Left colon (tissue), 2 donors: Measurements from ENCODE around the gene HNRNPU. TPM values are rescaled to one million over a fixed set of nuclear protein-coding genes. Genes with fewer than 3 reads are reported as not detected.
"Not testable (repeated sequence)": the region's sequence is repeated elsewhere in the genome, so short reads cannot be mapped to it uniquely, and the experiment has no call there.

Experiments
- ATAC-seq: fragments of 200-7000 bp; cut with Tn5 transposase; one replicate; pipeline ENCODE4 v1.9.1; 2020; ENCODE audit warnings: mild to moderate bottlenecking, moderate library complexity
- DNase-seq, 2 donors: peaks; one replicate each; pipeline ENCODE4 v3.0.0-alpha.2; 2020
- intact Hi-C, 2 donors: fragments of 100-400 bp; cut with DNase I in 1 of 2; cut with micrococcal nuclease in 1 of 2; formaldehyde crosslinking; loops; one replicate each; pipeline versions ENCODE4 v1.11.2 to v1.14.0; 2022; cut with DNase I, micrococcal nuclease
- total RNA-seq, 2 donors: library from RNA; stranded (reverse); fragmentation: NEBNext Ultra II Directional; extraction: Animal tissue kit (Norgen Biotek cat#: 25700); gene quantifications; one replicate each; pipeline ENCODE4 v1.2.1, GENCODE V29; 2021
- donor health status: DM: no; HTN: no; CAD: no.
- donor health status: DM: yes; HTN: yes; CAD: no.

HNRNPU gene
- total RNA-seq, 2 donors from 2014 or later: 188 to 225 TPM

GRCh38 chr1:244846653-244847052 lies 17.7 kb downstream of the HNRNPU start:
- DNase-seq: no peak
- intact Hi-C loops: no loop called here
- no peak for ATAC-seq

GRCh38 chr1:244844155-244845121 lies 19.9 kb downstream of the HNRNPU start:
- no peak for ATAC-seq
- intact Hi-C loops: no loop called here

GRCh38 chr1:244843148-244843978 lies 21.0 kb downstream of the HNRNPU start:
- ATAC-seq (peak; percentile 27), DNase-seq (no peak)
- intact Hi-C loops: no loop called here

More at GRCh38 chr1:244844155-244845121, 19.9 kb downstream of the HNRNPU start:
- DNase-seq: no peak

GRCh38 chr1:244841273-244841927 lies 22.9 kb downstream of the HNRNPU start:
- no peak for DNase-seq
- intact Hi-C loops: no loop called here
- peak; percentile 48 for ATAC-seq

- no peak for DNase-seq
- no peak for ATAC-seq
- intact Hi-C loops: no loop called here
Measured at GRCh38 chr1:244840219-244840794, 24.0 kb downstream of the HNRNPU start.

GRCh38 chr1:244839656-244840055 lies 24.7 kb downstream of the HNRNPU start:
- intact Hi-C loops: loop anchor here in 1 of 2 donors (10.0 kb wide), 1 partner anchor 135 kb away; no protein-coding TSS in a partner anchor
- ATAC-seq (no peak), DNase-seq (no peak)

- intact Hi-C loops: loop anchor here in 1 of 2 donors (10.0 kb wide), 1 partner anchor 137 kb away; no protein-coding TSS in a partner anchor
- ATAC-seq (no peak), DNase-seq (no peak)
Measured at GRCh38 chr1:244837597-244838258, 26.6 kb downstream of the HNRNPU start.

GRCh38 chr1:244836584-244836983 lies 27.8 kb downstream of the HNRNPU start:
- no peak for ATAC-seq
- no peak for DNase-seq
- intact Hi-C loops: loop anchor here in 1 of 2 donors (10.0 kb wide), 1 partner anchor 138 kb away; no protein-coding TSS in a partner anchor

GRCh38 chr1:244836135-244836521 lies 28.2 kb downstream of the HNRNPU start:
- no peak for DNase-seq
- intact Hi-C loops: loop anchor here in 1 of 2 donors (10.0 kb wide), 1 partner anchor 139 kb away; no protein-coding TSS in a partner anchor
- ATAC-seq: peak; percentile 22

GRCh38 chr1:244835276-244836134 lies 28.8 kb downstream of the HNRNPU start, which contains the start of gene COX20:
TSS of gene COX20 (plus strand) at chr1:244835658. CDS start at chr1:244835715, 57 bp downstream.
- intact Hi-C loops: loop anchor here in 1 of 2 donors (10.0 kb wide), 1 partner anchor 139 kb away; no protein-coding TSS in a partner anchor
- ATAC-seq: peak; percentile 80
- DNase-seq: peak; percentile 88 to 94

- DNase-seq (peak; percentile 87), ATAC-seq (peak; percentile 55)
- intact Hi-C loops: loop anchor here in 1 of 2 donors (10.0 kb wide), 1 partner anchor 140 kb away; no protein-coding TSS in a partner anchor
Measured at GRCh38 chr1:244834543-244835275, 29.6 kb downstream of the HNRNPU start.

GRCh38 chr1:244833734-244834542 lies 30.4 kb downstream of the HNRNPU start:
- intact Hi-C loops: loop anchor here in 1 of 2 donors (10.0 kb wide), 1 partner anchor 141 kb away; no protein-coding TSS in a partner anchor
- peak; percentile 54 to 72 for DNase-seq
- peak; percentile 42 for ATAC-seq

GRCh38 chr1:244833260-244833659 lies 31.1 kb downstream of the HNRNPU start:
- intact Hi-C loops: loop anchor here in 1 of 2 donors (10.0 kb wide), 1 partner anchor 142 kb away; no protein-coding TSS in a partner anchor
- peak in 1 of 2 donors; percentile 27 for DNase-seq
- ATAC-seq: not testable (repeated sequence)

GRCh38 chr1:244830639-244831038 lies 33.7 kb downstream of the HNRNPU start:
- ATAC-seq (no peak), DNase-seq (no peak)
- intact Hi-C loops: loop anchor here in 1 of 2 donors (10.0 kb wide), 1 partner anchor 144 kb away; no protein-coding TSS in a partner anchor

GRCh38 chr1:244826712-244827111 lies 37.6 kb downstream of the HNRNPU start:
- ATAC-seq: no peak
- intact Hi-C loops: no loop called here
- no peak for DNase-seq
